ENCODE data around the gene SEC14L3.

Gene SEC14L3

DNA sequence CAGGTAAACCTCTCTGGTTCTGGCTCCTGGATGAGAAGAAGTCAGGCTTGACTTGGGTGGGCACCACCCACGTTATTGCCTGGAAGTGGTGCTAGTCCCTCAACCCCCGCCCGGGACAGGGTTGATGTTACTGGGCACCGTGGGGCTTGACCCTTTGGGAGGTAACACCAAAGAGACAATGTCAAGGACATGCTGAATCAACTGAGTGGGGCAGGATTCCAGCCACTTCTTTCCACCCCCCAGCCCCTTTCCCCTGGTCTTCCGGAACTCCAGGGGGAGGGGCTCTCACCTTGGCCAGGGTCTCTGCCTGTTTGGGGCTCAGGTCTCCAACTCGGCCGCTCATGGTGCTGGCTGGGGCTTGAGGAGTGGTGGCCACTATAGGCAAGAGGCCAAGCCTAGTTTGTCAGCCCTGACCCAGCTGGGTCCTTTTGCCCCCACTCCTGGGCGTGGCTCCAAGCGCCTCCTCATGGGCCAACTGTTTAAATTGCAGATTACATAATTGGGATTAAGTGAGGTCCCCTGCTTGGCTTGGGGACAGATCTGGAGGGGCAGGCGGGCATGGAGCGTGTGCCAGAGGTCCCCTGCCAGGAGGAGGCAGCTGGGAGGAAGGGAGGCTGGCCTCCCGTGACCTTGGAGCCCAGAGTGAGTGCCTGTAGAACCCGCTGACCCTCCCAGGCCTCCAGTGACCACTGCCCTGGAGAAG is at the start of gene SEC14L3:
SEC14L3 (minus strand) TSS at position 402 of the 703 bp plus-strand sequence; CDS start at position 343, 59 bp downstream.
- DNase-seq, result no peak

DNA sequence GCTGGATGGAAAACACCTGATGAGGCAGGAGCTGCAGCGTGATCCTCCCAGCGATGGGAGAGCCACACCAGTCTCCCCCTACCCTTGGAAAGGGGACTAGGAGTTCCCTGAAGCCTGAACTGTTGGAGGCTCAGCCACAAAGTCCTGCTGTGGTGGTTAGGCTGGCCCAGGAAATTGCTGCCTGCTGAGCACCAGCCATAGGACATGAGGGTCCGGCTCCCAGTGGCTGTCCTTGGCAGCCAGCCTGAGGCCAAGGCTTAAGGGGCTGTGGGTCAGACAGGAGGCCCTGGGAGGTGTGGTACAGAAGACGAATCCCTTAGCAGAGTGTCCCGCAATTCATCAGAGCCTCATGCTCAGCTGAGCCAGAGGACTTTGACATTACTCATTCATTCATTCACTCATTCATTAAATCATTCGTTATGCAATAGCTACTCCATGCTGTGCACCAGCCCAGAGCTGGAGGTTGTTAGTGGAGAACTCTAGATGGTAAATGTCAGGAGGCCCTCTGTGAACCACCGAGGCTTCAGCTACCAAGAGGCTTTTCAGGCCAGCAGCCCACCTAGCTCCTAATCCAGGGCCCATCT is 48.1 kb upstream of the SEC14L3 start:
- no peak for DNase-seq

DNA sequence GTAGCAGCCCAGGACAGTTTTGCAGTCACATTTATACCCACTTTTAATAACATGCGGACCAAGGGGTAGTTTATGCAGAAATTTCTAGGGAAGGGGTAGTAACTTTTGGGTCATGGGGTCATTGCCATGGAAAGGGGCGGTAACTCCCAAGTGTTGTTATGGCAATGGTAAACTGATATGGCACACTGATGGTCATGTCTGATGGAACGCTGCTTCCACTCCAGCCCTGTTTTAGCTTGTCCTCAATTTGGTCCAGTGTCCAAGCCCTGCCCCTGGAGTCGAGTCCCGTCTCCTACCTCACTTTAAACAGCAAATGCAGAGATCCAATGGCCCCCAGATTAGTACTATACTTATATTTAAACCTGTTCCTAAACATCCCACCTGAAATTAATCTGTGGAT is 44.9 kb upstream of the SEC14L3 start:
- no peak for DNase-seq

DNA sequence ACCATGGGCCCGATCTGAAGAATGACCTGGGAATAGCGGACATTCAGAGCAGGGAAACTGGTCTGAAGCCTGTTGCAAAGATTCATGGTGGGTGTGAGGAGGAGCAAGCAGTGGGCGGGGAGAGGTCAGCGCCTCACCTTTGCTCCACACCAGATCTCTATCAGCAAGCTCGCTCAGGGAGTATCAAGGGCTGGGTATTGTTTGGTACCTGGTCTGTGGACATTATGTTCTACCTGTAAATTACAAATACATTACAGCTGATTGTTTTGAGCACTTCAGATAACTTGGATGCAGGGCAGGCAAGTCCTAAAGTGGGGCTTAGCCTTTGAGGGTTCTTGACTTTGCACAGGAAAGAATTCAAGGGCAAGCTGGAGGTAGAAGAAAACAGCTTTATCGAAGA is 44.5 kb upstream of the SEC14L3 start:
- no peak for DNase-seq

GRCh38 chr22:30514252-30514651 is 42.4 kb upstream of the SEC14L3 start:
- DNase-seq, result no peak

DNA sequence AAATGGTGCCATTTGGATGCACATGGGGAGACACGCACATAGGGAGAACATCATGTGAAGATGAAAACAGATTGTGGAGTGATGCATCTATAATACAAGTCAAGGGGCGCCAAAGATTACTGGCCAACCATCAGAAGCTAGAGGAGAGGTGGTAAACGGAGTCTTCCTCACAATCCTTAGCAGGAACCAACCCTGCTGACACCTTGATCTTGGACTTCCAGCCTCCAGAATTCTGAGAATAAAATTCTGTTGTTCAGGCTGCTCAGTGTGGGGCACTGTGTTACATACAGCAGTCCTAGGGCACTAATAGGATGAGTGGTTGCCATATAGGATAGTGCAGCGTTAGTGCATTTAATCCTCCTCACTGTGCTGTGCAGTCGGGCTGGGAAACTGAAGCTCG is 41.6 kb upstream of the SEC14L3 start:
- no peak for DNase-seq

- DNase-seq, result no peak
Measured at GRCh38 chr22:30511911-30512310, 40.1 kb upstream of the SEC14L3 start.

GRCh38 chr22:30511109-30511508 is 39.3 kb upstream of the SEC14L3 start:
- DNase-seq, result no peak

DNA sequence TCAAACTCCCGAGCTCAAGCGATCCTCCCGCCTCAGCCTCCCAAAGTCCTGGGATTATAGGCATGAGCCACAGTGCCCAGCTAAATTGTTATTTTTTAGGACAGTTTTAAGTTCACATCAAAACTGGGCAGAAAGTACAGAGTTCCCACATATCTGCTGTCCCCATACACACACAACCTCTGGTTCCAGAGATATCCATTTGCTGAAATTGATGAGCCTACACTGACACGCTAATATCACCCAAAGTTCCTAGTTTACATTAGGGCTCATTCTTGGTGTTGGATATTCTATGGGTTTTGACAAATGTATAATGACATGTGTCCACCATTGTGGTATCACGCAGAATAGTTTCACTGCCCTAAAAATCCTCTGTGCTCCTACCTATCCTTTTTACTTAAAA is 36.4 kb upstream of the SEC14L3 start:
- no peak for DNase-seq

DNA sequence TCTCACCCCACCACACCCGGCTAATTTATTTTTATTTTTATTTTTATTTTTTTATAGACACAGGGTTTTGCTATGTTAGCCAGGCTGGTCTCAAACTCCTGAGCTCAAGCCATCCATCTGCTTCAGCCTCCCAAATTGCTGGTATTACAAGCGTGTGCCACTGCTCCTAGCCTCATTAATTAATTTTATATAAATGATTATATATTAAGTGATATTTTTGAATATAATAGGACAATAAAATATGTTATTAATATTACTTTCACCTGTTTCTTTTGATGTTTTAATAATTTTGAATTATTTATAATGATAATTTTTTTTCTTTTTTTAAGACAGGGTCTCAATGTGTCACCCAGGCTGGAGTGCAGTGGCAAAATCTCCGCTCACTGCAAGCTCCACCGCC is 35.9 kb upstream of the SEC14L3 start:
- DNase-seq, result no peak

GRCh38 chr22:30506507-30506968 is 34.7 kb upstream of the SEC14L3 start:
- DNase-seq, result no peak

DNA sequence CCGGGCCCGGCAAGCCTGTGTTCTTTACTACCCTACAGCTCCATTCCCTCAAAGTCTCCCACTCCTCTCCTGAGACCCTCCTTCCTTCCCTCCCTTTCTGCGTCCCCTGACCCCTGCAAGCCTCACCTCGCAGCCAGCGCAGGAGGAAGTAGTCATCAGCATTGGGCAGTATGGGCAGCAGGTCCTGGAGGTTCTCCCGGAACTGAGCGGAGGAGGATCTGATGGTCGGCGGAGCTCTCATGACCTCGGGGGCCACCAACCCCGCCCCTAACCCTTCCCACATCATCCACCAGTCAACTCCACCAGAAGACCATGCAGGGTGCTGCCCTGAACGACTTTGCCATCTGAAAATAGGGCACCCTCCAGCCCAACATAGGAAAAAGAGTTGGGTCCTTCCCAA is 31.7 kb upstream of the SEC14L3 start:
- DNase-seq, result no peak

DNA sequence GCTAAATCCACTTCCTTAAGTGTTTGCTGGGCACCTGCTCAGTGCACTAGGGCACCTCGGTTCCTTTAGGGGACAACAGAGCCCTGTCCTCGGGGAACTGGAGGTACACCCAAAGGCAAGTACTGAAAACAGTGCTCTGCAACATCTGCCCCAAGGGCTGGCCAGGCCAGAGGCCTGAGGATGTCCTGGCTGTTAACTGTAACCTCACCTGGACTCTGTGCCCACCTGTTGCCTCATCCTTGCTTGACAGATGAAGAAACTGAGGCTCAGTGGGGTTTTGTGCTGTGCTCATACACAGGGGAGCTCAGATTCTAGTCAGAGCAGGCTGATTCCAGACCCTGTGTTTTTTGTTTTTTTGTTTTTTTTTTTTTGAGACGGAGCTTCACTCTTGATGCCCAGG is 31.1 kb upstream of the SEC14L3 start:
- DNase-seq, result no peak

DNA sequence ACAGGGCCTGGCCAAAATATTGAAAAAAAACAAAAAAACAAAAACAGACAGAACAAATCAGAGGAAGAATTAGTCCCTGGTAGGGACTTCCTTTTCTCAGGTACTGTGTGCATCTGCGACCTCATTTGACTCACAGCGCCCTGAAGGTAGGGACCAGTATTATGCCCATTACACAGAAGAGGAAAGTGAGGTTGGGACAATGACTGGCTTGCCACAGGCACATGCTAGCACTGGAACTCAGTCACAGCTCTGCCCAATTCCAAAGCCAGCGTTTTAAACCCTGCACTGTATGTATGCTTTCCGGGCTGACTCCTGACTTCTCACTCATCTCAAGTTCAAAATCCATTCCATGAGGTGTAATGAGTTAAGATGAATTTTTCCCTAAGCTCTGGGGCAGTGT is 30.3 kb upstream of the SEC14L3 start:
- no peak for DNase-seq

GRCh38 chr22:30500628-30501027 is 28.8 kb upstream of the SEC14L3 start:
- DNase-seq, result no peak

GRCh38 chr22:30497466-30498150 is 25.8 kb upstream of the SEC14L3 start:
- no peak for DNase-seq

DNA sequence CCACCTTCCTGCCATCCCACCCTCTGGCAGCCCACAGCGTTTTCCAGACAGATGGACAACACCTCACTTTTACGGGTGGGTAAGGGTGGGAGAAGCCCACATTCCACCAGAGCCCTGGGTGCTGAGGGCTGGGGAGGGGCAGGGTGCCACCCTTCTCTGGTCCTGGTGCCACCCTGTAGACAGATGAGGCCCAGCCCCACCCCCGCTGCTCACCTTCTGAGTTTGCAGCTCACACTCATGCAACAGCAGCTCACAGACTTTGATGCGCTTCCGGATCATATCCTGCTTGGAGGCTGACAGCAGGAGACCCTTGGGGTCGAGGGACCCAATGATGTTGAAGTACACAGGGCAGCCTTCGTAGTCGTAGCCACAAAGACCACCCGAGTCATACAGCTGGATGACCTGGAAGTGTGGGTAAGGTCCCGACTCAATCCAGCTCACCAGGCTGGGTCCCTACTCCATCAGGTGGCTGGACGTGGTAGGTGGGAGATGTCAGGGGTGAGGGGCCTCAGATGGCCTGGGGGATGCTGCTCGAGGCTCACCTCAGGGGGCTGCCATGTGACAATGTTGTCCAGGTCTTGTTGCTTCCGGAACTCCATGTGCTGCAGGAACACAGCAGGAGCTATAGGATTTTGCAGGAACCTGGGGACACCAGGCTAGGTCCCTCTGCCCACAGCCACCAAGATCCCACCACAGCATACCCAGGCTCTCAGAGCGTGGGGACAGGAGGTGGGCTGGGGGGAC is 23.4 kb upstream of the SEC14L3 start:
- no peak for DNase-seq

DNA sequence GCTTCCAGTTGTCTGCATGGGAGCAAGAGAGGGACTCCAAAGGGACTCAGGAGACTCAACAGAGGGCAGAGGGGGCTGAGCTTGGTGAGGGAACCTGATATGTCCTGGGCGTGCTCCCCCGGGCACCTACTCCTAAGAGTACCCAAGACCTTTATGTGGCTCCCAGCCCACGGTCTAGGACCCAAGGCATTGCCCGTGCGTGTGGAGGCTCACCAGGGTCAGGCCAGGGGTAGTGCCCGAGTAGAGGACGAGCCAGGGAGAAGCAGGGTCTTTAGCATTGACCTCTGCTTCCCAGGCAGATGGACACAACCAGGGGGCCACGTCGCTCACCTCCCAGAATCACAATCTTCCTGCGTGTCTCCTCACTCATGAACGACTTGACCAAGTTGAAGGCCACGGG is 20.3 kb upstream of the SEC14L3 start:
- DNase-seq, result no peak

DNA sequence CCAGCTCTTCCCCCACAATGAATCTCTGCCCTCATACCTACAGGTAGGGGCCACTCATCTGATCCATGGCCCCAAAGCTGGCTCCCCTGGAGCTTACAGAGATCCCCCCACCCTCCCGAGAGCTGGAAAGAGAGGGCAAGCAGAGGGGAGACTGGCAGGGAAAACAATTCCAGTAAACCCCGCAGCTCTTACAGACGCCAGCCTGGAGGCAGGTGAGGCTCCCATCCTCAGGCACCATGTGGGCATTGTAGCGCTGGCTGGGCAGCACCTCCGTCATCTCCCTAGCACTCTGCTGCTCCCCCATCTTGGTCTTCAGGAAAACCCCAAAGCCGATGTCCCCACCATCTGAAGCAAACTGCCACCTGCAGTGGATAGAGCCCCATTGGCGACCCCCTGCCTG is 19.6 kb upstream of the SEC14L3 start:
- no peak for DNase-seq

DNA sequence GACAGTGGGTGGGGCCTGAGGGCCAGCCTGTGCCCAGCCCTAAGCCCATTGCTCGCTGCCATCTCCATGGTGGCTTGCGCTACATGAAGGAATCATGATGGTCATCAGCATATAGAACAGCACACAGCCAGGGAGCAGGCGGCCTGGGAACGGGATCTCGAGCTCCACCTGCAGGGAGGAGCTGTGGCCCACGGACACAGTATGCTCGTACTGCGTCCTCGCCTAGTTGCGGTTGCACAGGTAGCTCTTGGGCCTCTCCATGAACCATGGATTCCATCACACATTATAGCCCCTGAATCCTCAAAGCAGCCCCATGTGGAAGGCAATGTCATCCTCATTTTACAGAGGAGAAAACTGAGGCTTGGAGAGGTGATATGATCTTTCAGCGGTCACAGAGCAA is 18.6 kb upstream of the SEC14L3 start:
- DNase-seq, result no peak

GRCh38 chr22:30488121-30488520 is 16.3 kb upstream of the SEC14L3 start:
- DNase-seq, result no peak

DNA sequence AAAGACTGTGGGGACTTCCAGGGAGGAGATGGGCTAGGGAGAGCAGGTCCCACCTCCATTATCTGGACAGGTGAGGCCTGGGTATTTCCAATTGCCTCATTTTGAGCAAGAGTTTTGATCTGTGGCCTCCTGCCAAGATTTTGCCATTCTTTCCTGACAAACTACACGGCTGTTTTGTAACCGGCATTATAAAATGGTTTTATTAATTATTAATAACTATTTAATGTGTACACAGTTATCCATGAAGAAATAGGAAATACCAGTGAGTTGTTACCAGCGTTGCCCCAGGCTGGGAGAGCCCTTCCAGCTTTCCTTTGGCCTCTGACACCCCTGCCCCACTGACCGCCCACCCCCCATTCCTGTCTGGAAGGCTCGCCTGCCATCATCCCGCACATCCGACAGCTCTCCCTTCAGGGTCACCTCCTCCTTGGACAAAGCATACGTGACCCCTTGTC is 14.9 kb upstream of the SEC14L3 start:
- no peak for DNase-seq

DNA sequence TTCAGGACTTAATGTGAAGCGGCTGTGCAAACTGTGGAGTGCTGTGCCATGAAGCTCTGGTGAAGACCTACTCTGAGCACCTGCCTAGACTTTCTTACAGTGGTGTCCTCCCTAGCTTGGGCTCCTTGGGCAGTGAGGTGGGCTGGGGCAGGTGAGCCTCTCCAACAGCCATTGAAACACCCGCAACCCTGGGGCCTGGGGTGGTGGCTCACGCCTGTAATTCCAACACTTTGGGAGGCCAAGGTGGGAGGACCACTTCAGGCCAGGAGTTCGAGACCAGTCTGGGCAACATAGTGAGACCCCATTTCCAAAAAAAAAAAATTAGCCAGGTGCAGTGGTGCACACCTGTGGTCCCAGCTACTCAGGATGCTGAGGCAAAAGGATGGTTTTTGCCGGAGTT is 14.3 kb upstream of the SEC14L3 start:
- DNase-seq, result no peak
